Fibroblast of lung (primary cell): ENCODE data around the gene SLC35F3. TPM values are rescaled to one million over a fixed set of nuclear protein-coding genes. Genes with fewer than 3 reads are reported as not detected.

Experiments
- DNase-seq, 2 donors: peaks; one replicate each; pipeline versions ENCODE4 v3.0.0 to v3.0.0-alpha.2; 2010; ENCODE audit warnings: low read depth in 2 of 2
- H2AFZ ChIP-seq: 2 replicates; pipeline ENCODE4 v1.5.1; 2012; ENCODE audit warnings: low read length, control low read depth, inconsistent platforms
- H3K27ac ChIP-seq: 2 replicates; pipeline ENCODE4 v1.5.1; 2011; ENCODE audit warnings: low read length, control low read depth; ENCODE audit not compliant: insufficient read depth
- H3K27me3 ChIP-seq: 2 replicates; pipeline ENCODE4 v1.5.1; 2011; ENCODE audit warnings: mild to moderate bottlenecking, low read length; ENCODE audit not compliant: control insufficient read depth, insufficient read depth
- H3K36me3 ChIP-seq: 2 replicates; pipeline ENCODE4 v1.5.1; 2011; ENCODE audit warnings: low read length; ENCODE audit not compliant: control insufficient read depth, insufficient read depth
- H3K4me1 ChIP-seq: 2 replicates; pipeline ENCODE4 v1.5.1; 2011; ENCODE audit warnings: low read length; ENCODE audit not compliant: control insufficient read depth, insufficient read depth; ENCODE audit errors: extremely low read depth
- H3K4me2 ChIP-seq: 2 replicates; pipeline ENCODE4 v1.5.1; 2011; ENCODE audit warnings: low read length, control low read depth; ENCODE audit not compliant: insufficient read depth; ENCODE audit errors: extremely low read depth
- H3K4me3 ChIP-seq, 4 experiments: fragments of 200-600 bp in 1 of 4; sonication (generic) in 1 of 4; replicated peaks in 1 of 4; 2 replicates each; pipeline ENCODE4 v1.5.1; 2011 to 2016; ENCODE audit warnings: low read length in 4 of 4, low read depth in 3 of 4, mild to moderate bottlenecking in 3 of 4, control low read depth in 2 of 4, inconsistent platforms in 1 of 4, mixed read lengths in 1 of 4; ENCODE audit not compliant: insufficient read depth in 1 of 4; ENCODE audit errors: control extremely low read depth in 1 of 4
- H3K79me2 ChIP-seq: 2 replicates; pipeline ENCODE4 v1.5.1; 2012; ENCODE audit warnings: mild to moderate bottlenecking, low read length, inconsistent platforms; ENCODE audit not compliant: control insufficient read depth, insufficient read depth
- H3K9ac ChIP-seq: 2 replicates; pipeline ENCODE4 v1.5.1; 2011; ENCODE audit warnings: mild to moderate bottlenecking, low read length, control low read depth; ENCODE audit not compliant: insufficient read depth
- H3K9me3 ChIP-seq: 2 replicates; pipeline ENCODE4 v1.5.1; 2012; ENCODE audit warnings: low read depth, low read length; ENCODE audit not compliant: control insufficient read depth, insufficient read depth
- H4K20me1 ChIP-seq: 2 replicates; pipeline ENCODE4 v1.5.1; 2011; ENCODE audit warnings: low read length; ENCODE audit not compliant: control insufficient read depth, insufficient read depth; ENCODE audit errors: extremely low read depth
- EZH2 ChIP-seq: IDR thresholded peaks from 2 replicates; pipeline ENCODE4 v1.5.1; 2012; ENCODE audit warnings: low read length, control low read depth, mild to moderate bottlenecking; ENCODE audit errors: missing control alignments
- polyA plus RNA-seq, 2 donors: library from polyadenylated mRNA; depleted of rRNA in 1 of 2; stranded (reverse) in 1 of 2; unstranded in 1 of 2; fragments of >200 nt; gene quantifications; 2 replicates each; pipeline ENCODE4 v1.2.1, GENCODE V29; 2011 to 2012; ENCODE audit warnings: missing spikeins in 1 of 2
- total RNA-seq: library from RNA; depleted of rRNA; stranded (reverse); fragments of >200 nt; gene quantifications from 2 replicates; pipeline ENCODE4 v1.2.1, GENCODE V29; 2014
- TF ChIP-seq, protein P1 (sequence below), 2 donors: IDR thresholded peaks in 1 of 2; conservative IDR thresholded peaks in 1 of 2; 1 replicate in 1 of 2; 2 replicates in 1 of 2; pipeline ENCODE4 v1.5.1; 2011 to 2012; ENCODE audit warnings: low read length in 2 of 2, control low read depth in 1 of 2, inconsistent platforms in 1 of 2, low read depth in 1 of 2, mild to moderate bottlenecking in 1 of 2

SLC35F3 gene
- total and polyA plus RNA-seq, 2 donors (not counting 1 experiment from before 2014, with no cell fraction given): not detected

DNA sequence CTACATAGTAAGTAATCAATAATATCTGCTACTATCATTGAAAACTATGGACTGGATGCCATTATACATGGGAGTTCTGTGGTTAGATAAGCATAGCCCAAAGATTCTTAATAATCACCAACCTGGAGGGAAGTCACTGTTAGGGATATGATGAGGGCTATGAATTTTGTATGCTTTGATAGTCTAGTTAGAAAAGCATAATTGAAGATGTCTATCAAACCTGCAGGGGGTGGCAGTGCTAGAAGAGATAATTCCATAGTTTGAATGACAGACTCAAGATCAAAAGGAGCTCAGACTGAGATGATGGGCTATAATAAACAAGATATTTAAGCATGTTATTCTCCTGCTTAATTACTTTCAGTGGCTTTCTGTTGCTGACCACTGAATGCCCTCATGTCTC lies 453.4 kb downstream of the SLC35F3 start:
- TF ChIP-seq EZH2: no peak
- TF ChIP-seq, protein P1, sequence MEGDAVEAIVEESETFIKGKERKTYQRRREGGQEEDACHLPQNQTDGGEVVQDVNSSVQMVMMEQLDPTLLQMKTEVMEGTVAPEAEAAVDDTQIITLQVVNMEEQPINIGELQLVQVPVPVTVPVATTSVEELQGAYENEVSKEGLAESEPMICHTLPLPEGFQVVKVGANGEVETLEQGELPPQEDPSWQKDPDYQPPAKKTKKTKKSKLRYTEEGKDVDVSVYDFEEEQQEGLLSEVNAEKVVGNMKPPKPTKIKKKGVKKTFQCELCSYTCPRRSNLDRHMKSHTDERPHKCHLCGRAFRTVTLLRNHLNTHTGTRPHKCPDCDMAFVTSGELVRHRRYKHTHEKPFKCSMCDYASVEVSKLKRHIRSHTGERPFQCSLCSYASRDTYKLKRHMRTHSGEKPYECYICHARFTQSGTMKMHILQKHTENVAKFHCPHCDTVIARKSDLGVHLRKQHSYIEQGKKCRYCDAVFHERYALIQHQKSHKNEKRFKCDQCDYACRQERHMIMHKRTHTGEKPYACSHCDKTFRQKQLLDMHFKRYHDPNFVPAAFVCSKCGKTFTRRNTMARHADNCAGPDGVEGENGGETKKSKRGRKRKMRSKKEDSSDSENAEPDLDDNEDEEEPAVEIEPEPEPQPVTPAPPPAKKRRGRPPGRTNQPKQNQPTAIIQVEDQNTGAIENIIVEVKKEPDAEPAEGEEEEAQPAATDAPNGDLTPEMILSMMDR (conservative IDR thresholded peaks at IDR 0.05 in 1 of 2, IDR thresholded peaks at IDR 0.05 in 1 of 2; ENCODE audit: low read depth in 1 of 2, low read length in 2 of 2): no peak
- no peaks in the 10 kb centered on the region for H3K79me2 ChIP-seq

GRCh38 chr1:234361102-234361603 lies 456.7 kb downstream of the SLC35F3 start:
- no peaks in the 10 kb centered on the region for H3K36me3 ChIP-seq
- H3K4me1 ChIP-seq: no peaks in the 10 kb centered on the region
- no peak overlapping the region for H3K4me3 ChIP-seq
- H4K20me1 ChIP-seq: no peaks in the 10 kb centered on the region
- no peaks in the 10 kb centered on the region for H3K79me2 ChIP-seq
- no peaks in the 10 kb centered on the region for H3K27me3 ChIP-seq
- DNase-seq: no peak
- H3K9me3 ChIP-seq: no peaks in the 10 kb centered on the region
- H3K27ac ChIP-seq: no peak overlapping the region
- H2AFZ ChIP-seq: no peak overlapping the region
- H3K4me2 ChIP-seq: no peak overlapping the region
- no peak for TF ChIP-seq EZH2
- H3K9ac ChIP-seq: no peak overlapping the region

More for the DNA sequence above, 453.4 kb downstream of the SLC35F3 start:
- Histone ChIP-seq H2AFZ (no peak overlapping the region), H3K27me3 (no peaks in the 10 kb centered on the region), H3K36me3 (no peaks in the 10 kb centered on the region), H3K9ac (no peak overlapping the region), H3K4me2 (no peak overlapping the region), H3K4me3 (no peak overlapping the region), H3K4me1 (no peaks in the 10 kb centered on the region), H3K27ac (no peak overlapping the region), H3K9me3 (no peaks in the 10 kb centered on the region), H4K20me1 (no peaks in the 10 kb centered on the region)
- no peak for DNase-seq

DNA sequence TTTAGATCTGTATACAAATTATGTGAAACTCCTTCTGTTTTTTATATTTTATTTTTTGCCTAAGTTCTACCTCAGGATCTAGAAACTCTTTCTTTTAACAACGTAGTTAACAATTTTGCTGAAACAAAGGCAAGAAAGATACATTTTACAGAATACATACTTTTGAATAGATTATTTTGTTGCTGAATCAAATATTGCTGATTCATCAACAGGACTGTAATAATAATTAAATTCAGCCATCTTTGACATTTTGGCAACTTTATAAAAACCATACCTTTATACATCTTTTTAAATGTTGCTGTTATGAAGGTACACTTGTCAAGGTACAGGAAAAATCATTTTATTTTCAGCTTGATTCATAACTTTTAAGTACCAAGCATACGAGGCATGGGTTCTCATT lies 458.1 kb downstream of the SLC35F3 start:
- Histone ChIP-seq H3K4me3 (no peak overlapping the region), H3K9ac (no peak overlapping the region), H3K36me3 (no peaks in the 10 kb centered on the region), H3K4me1 (no peaks in the 10 kb centered on the region), H4K20me1 (no peaks in the 10 kb centered on the region), H3K9me3 (no peaks in the 10 kb centered on the region), H3K27ac (no peak overlapping the region), H3K79me2 (no peaks in the 10 kb centered on the region), H3K27me3 (no peaks in the 10 kb centered on the region), H2AFZ (no peak overlapping the region), H3K4me2 (no peak overlapping the region)
- DNase-seq: no peak
- TF ChIP-seq, protein P1 (conservative IDR thresholded peaks at IDR 0.05 in 1 of 2, IDR thresholded peaks at IDR 0.05 in 1 of 2; ENCODE audit: low read depth in 1 of 2, low read length in 2 of 2): no peak
- no peak for TF ChIP-seq EZH2
